ENCODE measurements around the gene RASL11B. TPM values are rescaled to one million over a fixed set of nuclear protein-coding genes. Genes with fewer than 3 reads are reported as not detected.

Gene RASL11B
- total RNA-seq, 1 donor from 2014 or later = 15.7 TPM

- Mint-ChIP-seq H3K27ac (no peak overlapping the region), H3K9me3 (peaks cover 14% of the 10 kb centered on the region), H3K4me1 (ENCODE audit: unreplicated experiment) (no peaks in the 10 kb centered on the region), H3K27me3 (no peaks in the 10 kb centered on the region), H3K36me3 (peaks cover 10% of the 10 kb centered on the region), H3K4me3 (no peak overlapping the region)
- no peak for DNase-seq (ENCODE audit: extremely low spot score, unreplicated experiment)
- no peak for TF ChIP-seq CTCF (conservative IDR thresholded peaks at IDR 0.05)
These were observed 21.1 kb downstream of the RASL11B start for GRCh38 chr4:52883183-52883621.

GRCh38 chr4:52883707-52884669 lies 21.9 kb downstream of the RASL11B start:
- peaks cover 15% of the 10 kb centered on the region for H3K36me3 Mint-ChIP-seq
- H3K27ac Mint-ChIP-seq = no peak overlapping the region
- H3K4me1 Mint-ChIP-seq (ENCODE audit: unreplicated experiment) = no peaks in the 10 kb centered on the region
- H3K9me3 Mint-ChIP-seq = peaks cover 19% of the 10 kb centered on the region
- H3K27me3 Mint-ChIP-seq = no peaks in the 10 kb centered on the region
- no peak overlapping the region for H3K4me3 Mint-ChIP-seq
- TF ChIP-seq CTCF (conservative IDR thresholded peaks at IDR 0.05) = no peak
- no peak for DNase-seq (ENCODE audit: extremely low spot score, unreplicated experiment)

- Mint-ChIP-seq H3K36me3 (peaks cover 19% of the 10 kb centered on the region), H3K27me3 (no peaks in the 10 kb centered on the region), H3K4me1 (ENCODE audit: unreplicated experiment) (no peaks in the 10 kb centered on the region), H3K4me3 (no peak overlapping the region), H3K9me3 (peaks cover 20% of the 10 kb centered on the region), H3K27ac (no peak overlapping the region)
- TF ChIP-seq CTCF (conservative IDR thresholded peaks at IDR 0.05) = no peak
- no peak for DNase-seq (ENCODE audit: extremely low spot score, unreplicated experiment)
These were observed 22.9 kb downstream of the RASL11B start for GRCh38 chr4:52884994-52885393.

DNA sequence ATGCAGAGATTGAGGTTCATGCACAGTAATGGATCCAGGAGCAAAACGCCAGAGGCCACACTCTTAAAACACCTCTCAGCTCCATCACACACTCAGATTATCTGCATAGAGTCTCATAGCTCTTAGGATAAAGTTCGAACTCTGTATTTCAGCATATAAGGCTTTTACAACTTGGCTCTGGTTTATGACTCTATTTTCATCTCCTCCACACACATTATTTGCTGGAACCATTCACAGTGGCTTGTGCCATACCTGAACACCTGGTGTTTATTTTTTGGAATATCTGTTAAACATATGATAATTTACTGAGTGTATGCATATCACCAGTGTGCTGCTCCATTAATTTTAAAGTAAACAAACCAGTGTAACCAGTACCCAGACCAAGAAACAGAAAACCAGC lies 27.2 kb downstream of the RASL11B start:
- DNase-seq (ENCODE audit: extremely low spot score, unreplicated experiment) = no peak
- no peak overlapping the region for H3K4me3 Mint-ChIP-seq
- peaks cover 6% of the 10 kb centered on the region for H3K9me3 Mint-ChIP-seq
- no peak for TF ChIP-seq CTCF (conservative IDR thresholded peaks at IDR 0.05)
- H3K36me3 Mint-ChIP-seq = peaks cover 9% of the 10 kb centered on the region
- H3K27ac Mint-ChIP-seq = no peak overlapping the region
- peaks cover 11% of the 10 kb centered on the region for H3K4me1 Mint-ChIP-seq (ENCODE audit: unreplicated experiment)
- H3K27me3 Mint-ChIP-seq = no peaks in the 10 kb centered on the region

GRCh38 chr4:52889778-52890520 lies 27.8 kb downstream of the RASL11B start:
- no peak overlapping the region for H3K27ac Mint-ChIP-seq
- H3K4me1 Mint-ChIP-seq (ENCODE audit: unreplicated experiment) = peaks cover 11% of the 10 kb centered on the region
- peaks cover 9% of the 10 kb centered on the region for H3K36me3 Mint-ChIP-seq
- H3K4me3 Mint-ChIP-seq = no peak overlapping the region
- peaks cover 6% of the 10 kb centered on the region for H3K9me3 Mint-ChIP-seq
- no peaks in the 10 kb centered on the region for H3K27me3 Mint-ChIP-seq
- DNase-seq (ENCODE audit: extremely low spot score, unreplicated experiment) = no peak
- TF ChIP-seq CTCF (conservative IDR thresholded peaks at IDR 0.05) = no peak
